Esophagus squamous epithelium (tissue), 4 donors: ENCODE results near the gene TUBA4A.

Experiments
- POLR2A ChIP-seq, 4 donors: fragments of 450-650 bp; IDR thresholded peaks; one replicate each; pipeline ENCODE4 v1.6.1; 2017; ENCODE audit warnings: antibody characterized with exemption in 4 of 4, mild to moderate bottlenecking in 4 of 4, moderate library complexity in 3 of 4
- TF ChIP-seq, protein P1 (sequence below), 6 experiments: fragments of 450-650 bp in 4 of 6; fragments of 200-600 bp in 2 of 6; sonication (generic) in 2 of 6; IDR thresholded peaks; one replicate each; pipeline ENCODE4 v1.5.1; 2016 to 2019; ENCODE audit warnings: antibody characterized with exemption in 6 of 6, mild to moderate bottlenecking in 4 of 6, moderate library complexity in 4 of 6

DNA sequence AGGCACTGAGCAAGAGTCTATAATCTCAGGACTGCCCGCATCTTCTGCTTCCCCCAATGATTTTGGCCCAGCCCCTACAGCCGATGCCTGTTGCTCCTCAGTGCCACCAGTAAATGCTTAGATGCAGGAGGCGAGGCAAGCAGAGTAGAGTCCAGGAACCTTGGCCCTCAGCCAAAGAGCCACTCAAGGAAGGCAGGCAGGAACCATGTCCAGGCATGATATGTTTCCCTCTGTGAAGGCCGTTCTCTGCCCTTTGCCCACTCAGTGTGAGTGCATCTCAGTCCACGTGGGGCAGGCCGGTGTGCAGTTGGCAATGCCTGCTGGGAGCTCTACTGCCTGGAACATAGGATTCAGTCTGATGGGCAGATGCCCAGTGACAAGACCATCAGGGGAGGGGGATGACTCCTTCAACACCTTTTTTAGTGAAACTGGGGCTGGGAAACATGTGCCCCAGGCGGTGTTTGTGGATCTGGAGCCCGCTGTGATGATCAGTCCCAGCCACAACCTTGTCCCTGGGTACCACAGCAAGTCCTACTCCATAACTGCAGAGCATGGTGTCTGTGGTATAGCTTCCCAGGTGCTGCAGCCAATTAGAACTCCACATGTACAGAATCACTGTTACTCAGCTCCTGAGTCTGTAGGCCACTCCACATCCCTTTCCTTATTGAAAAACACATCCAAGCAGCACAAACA, 15.8 kb upstream of the TUBA4A start:
- TF ChIP-seq, protein P1, sequence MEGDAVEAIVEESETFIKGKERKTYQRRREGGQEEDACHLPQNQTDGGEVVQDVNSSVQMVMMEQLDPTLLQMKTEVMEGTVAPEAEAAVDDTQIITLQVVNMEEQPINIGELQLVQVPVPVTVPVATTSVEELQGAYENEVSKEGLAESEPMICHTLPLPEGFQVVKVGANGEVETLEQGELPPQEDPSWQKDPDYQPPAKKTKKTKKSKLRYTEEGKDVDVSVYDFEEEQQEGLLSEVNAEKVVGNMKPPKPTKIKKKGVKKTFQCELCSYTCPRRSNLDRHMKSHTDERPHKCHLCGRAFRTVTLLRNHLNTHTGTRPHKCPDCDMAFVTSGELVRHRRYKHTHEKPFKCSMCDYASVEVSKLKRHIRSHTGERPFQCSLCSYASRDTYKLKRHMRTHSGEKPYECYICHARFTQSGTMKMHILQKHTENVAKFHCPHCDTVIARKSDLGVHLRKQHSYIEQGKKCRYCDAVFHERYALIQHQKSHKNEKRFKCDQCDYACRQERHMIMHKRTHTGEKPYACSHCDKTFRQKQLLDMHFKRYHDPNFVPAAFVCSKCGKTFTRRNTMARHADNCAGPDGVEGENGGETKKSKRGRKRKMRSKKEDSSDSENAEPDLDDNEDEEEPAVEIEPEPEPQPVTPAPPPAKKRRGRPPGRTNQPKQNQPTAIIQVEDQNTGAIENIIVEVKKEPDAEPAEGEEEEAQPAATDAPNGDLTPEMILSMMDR (IDR thresholded peaks at IDR 0.05), result no peak
- no peak for TF ChIP-seq POLR2A (IDR thresholded peaks at IDR 0.05)
